Astrocyte of the cerebellum (primary cell): ENCODE data around the gene S100Z.
"Not testable (repeated sequence)": the region's sequence is repeated elsewhere in the genome, so short reads cannot be mapped to it uniquely, and the experiment has no call there.

Source experiments
- DNase-seq: peaks from one replicate; pipeline ENCODE4 v3.0.0-alpha.2; 2011; ENCODE audit warnings: low read depth
- H3K4me3 ChIP-seq: 2 replicates; pipeline ENCODE4 v1.5.1; 2011; ENCODE audit warnings: mild to moderate bottlenecking, low read depth, low read length, moderate library complexity
- CTCF ChIP-seq: IDR thresholded peaks from 2 replicates; pipeline ENCODE4 v1.5.1; 2012; ENCODE audit warnings: low read length, low read depth, moderate library complexity, mild to moderate bottlenecking; ENCODE audit errors: missing control alignments
- in situ Hi-C: cut with HindIII; loops from 2 replicates; pipeline ENCODE4 v1.10.0; 2017; ENCODE audit warnings: low sequenced_read_pairs

The S100Z gene

GRCh38 chr5:76908166-76908565 lies 58.4 kb downstream of the S100Z start:
- DNase-seq = no peak
- in situ Hi-C loops = loop anchor here (5.0 kb wide), 1 partner anchor 49 kb away; no protein-coding TSS in a partner anchor
- TF ChIP-seq CTCF = no peak
- no peak overlapping the region for H3K4me3 ChIP-seq

- H3K4me3 ChIP-seq, in situ Hi-C loops, DNase-seq: not testable (repeated sequence)
Observed at GRCh38 chr5:76910344-76910933, 60.6 kb downstream of the S100Z start.

DNA sequence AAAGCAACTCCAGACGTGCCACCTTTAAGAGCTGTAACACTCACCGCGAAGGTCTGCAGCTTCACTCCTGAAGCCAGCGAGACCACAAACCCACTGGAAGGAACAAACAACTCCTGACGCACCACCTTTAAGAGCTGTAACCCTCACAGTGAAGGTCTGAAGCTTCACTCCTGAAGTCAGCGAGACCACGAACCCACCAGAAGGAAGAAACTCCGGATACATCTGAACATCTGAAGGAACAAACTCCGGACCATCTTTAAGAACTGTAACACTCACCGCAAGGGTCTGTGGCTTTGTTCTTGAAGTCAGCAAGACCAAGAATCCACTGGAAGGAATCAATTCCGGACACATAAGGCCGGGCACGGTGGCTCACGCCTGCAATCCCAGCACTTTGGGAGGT lies 64.9 kb downstream of the S100Z start:
- in situ Hi-C loops, H3K4me3 ChIP-seq, DNase-seq: not testable (repeated sequence)

- TF ChIP-seq CTCF = no peak
- no peak for DNase-seq
- in situ Hi-C loops = no loop called here
- no peak overlapping the region for H3K4me3 ChIP-seq
Observed at GRCh38 chr5:76918539-76918938, 68.7 kb downstream of the S100Z start.

DNA sequence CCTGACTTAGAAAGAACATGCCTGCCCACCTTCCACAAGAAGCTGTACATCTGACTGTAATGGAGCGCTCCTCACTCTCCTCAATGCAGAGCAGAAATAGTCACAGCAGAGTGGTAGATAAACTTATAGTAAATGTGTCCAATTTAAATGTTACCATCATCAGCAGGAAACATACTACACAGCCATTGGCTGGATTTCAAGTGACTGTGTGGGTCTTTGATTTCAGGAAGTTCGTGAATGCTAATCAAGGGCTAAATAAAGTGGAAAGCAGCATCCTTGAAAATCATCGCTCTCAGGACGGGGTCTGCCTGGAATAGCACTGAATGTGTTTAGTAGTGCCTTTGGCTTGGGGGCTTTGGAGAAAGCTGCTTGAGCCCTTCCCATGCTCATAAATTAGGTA lies 70.7 kb downstream of the S100Z start:
- DNase-seq = no peak
- no peak for TF ChIP-seq CTCF
- in situ Hi-C loops = no loop called here

GRCh38 chr5:76926329-76927105 lies 76.7 kb downstream of the S100Z start:
- TF ChIP-seq CTCF = no peak
- in situ Hi-C loops = no loop called here
- no peak for DNase-seq
- H3K4me3 ChIP-seq = no peak overlapping the region

More for the DNA sequence above, 70.7 kb downstream of the S100Z start:
- no peak overlapping the region for H3K4me3 ChIP-seq

DNA sequence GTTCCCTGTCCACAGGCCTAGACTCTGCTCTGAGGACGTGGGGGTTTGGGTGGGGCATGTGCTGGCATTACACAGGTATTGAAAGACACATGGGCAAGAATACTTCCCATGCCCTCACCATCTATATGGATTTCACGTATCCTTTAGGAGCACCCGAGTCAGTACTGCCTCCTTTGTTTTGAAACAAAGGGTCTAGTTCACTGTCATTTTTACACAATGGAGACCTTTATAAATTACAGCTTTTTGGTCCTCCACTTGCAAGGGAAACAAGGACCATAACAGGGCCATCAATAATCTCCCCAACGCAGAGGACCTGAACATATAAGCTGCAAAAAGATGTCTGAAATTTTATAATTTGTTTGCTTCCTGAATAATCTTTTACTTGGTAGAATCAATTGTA lies 78.1 kb downstream of the S100Z start:
- no peak for DNase-seq
- H3K4me3 ChIP-seq = no peak overlapping the region
- in situ Hi-C loops = no loop called here
- TF ChIP-seq CTCF = no peak
